ENCODE data around the gene BNC2.
A peak's percentile ranks its signal among the peaks of the same experiment; 100 is the strongest.

BNC2 gene

DNA sequence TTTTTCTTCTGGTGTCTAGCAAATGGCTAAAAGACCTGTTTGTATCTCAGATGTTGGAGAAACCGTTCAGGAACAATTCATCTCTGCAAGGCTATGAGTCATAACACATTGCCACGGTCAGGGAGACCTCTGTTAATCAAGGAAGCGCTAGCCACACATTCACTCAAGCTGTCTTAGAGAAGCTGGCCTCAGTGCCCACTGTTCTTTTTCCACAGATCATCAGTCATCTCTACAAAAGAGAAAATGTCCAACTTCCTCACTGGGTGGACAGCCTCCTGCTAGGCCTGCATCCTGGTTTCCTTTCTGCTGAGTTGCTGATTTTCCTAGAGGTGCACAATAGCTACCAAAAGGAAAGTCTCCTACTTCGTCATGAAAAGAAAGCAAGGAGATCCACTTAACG is 360.5 kb downstream of the BNC2 start:
- no peak for TF ChIP-seq CTCF (IDR thresholded peaks at IDR 0.05; ENCODE audit: insufficient read depth, low read depth, low read length, missing control alignments)
- H3K4me3 ChIP-seq (ENCODE audit: low read depth, low read length) = no peak overlapping the region
- DNase-seq (ENCODE audit: low read depth) = peak; percentile 42

- TF ChIP-seq CTCF (IDR thresholded peaks at IDR 0.05; ENCODE audit: insufficient read depth, low read depth, low read length, missing control alignments) = no peak
- H3K4me3 ChIP-seq (ENCODE audit: low read depth, low read length) = no peak overlapping the region
- no peak for DNase-seq (ENCODE audit: low read depth)
Measured at GRCh38 chr9:16505199-16505598, 365.3 kb downstream of the BNC2 start.

- no peak for DNase-seq (ENCODE audit: low read depth)
- no peak overlapping the region for H3K4me3 ChIP-seq (ENCODE audit: low read depth, low read length)
- TF ChIP-seq CTCF (IDR thresholded peaks at IDR 0.05; ENCODE audit: insufficient read depth, low read depth, low read length, missing control alignments) = no peak
Measured at GRCh38 chr9:16501726-16502125, 368.7 kb downstream of the BNC2 start.

DNA sequence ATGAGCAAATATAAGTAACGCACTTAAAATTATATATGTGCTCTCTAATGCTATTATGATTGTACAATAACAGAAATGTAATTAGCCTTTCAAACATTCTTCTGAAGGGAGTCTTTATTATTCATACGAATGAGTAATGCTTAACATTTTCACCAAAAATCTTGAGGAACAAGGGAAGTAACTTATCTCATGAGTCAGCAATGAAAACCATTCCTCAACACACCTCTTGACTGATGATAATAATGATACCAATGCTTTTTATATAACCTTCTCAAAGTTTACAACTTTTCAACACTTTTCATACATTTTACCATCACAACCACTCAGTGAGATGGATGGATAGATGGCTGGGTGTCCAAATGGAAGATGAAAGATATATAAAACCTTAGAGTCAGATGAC is 369.3 kb downstream of the BNC2 start:
- no peak for TF ChIP-seq CTCF (IDR thresholded peaks at IDR 0.05; ENCODE audit: insufficient read depth, low read depth, low read length, missing control alignments)
- DNase-seq (ENCODE audit: low read depth) = no peak
- no peak overlapping the region for H3K4me3 ChIP-seq (ENCODE audit: low read depth, low read length)

DNA sequence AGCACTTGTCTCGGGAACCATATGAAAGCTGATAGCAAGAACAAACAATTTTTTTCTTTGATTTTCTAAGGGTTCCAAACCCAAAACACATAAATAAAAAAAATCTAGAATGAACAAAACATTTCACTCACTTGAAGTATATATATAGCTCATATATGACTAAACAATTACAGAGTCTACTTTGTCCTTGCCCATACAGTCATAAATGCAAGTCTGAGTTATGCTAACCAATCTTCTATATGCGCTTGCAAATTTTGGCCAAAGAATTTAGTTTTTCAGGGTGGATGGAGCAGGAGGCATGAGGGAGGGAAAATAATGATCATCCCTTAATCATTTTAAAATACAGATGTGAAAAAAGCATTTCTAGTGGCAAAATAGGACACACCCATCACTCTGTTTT is 370.1 kb downstream of the BNC2 start:
- H3K4me3 ChIP-seq (ENCODE audit: low read depth, low read length) = no peak overlapping the region
- no peak for DNase-seq (ENCODE audit: low read depth)
- TF ChIP-seq CTCF (IDR thresholded peaks at IDR 0.05; ENCODE audit: insufficient read depth, low read depth, low read length, missing control alignments) = no peak

DNA sequence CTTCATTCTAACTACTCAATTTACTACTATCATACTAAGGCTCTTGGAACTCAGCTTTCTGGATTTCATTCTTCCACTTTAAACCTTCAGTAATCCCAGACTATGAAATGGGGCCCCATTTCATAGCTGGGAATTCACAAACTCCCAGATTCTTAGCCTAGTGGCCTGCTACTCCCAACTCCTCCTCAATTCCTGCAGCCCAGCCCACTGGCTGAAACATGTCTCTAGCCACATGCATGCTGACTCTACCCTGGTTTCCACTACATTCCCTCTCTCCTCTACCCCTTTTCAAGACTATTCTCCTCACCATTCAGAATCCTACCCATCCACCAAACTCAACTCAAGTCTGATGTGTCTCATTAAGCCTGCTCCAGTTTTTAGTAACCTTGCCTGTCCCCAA is 370.6 kb downstream of the BNC2 start:
- no peak overlapping the region for H3K4me3 ChIP-seq (ENCODE audit: low read depth, low read length)
- DNase-seq (ENCODE audit: low read depth) = no peak
- no peak for TF ChIP-seq CTCF (IDR thresholded peaks at IDR 0.05; ENCODE audit: insufficient read depth, low read depth, low read length, missing control alignments)

- H3K4me3 ChIP-seq (ENCODE audit: low read depth, low read length) = no peak overlapping the region
- no peak for TF ChIP-seq CTCF (IDR thresholded peaks at IDR 0.05; ENCODE audit: insufficient read depth, low read depth, low read length, missing control alignments)
- DNase-seq (ENCODE audit: low read depth) = no peak
Measured at GRCh38 chr9:16496908-16497307, 373.6 kb downstream of the BNC2 start.

Measured in GM12865 (cell line).